Cardiac septum (tissue), 1 donor: ENCODE data around the gene SPAM1. TPM values are rescaled to one million over a fixed set of nuclear protein-coding genes. Genes with fewer than 3 reads are reported as not detected.

Experiments
- total RNA-seq: library from RNA; stranded (reverse); fragmentation: NEBNext Ultra II Directional; extraction: Animal tissue kit (Norgen Biotek cat#: 25700); gene quantifications from one replicate; pipeline ENCODE4 v1.2.1, GENCODE V29; 2021
- donor health status: DM: no; HTN: no; CAD: no.

Gene SPAM1
- total RNA-seq, 1 donor from 2014 or later, result 0.24 TPM

Other genes with a start within 250 kb of the SPAM1 start
- 32.5 TPM for gene WASL, start 176.2 kb upstream of the SPAM1 start, total RNA-seq
- gene HYAL4, start 80.1 kb upstream of the SPAM1 start, total RNA-seq, result 0.32 TPM
- gene TMEM229A, start 107.8 kb downstream of the SPAM1 start, total RNA-seq, result 0.24 TPM